HepG2 (cell line): ENCODE measurements around the gene EVI5. TPM values are rescaled to one million over a fixed set of nuclear protein-coding genes. Genes with fewer than 3 reads are reported as not detected.
"Not testable (repeated sequence)": the region's sequence is repeated elsewhere in the genome, so short reads cannot be mapped to it uniquely, and the experiment has no call there.

ENCODE experiments used
- ATAC-seq: fragments of 200-7000 bp; cut with Tn5 transposase; 3 replicates; pipeline ENCODE4 v1.9.1; 2020; ENCODE audit warnings: mild to moderate bottlenecking, moderate library complexity
- BruUV-seq: library from RNA; stranded (reverse); fragments of 400-500 nt; replicated peaks from 2 replicates; lab custom pipeline; 2021; lab: Mats Ljungman, UMichigan
- CTCF ChIA-PET: fragments of 300-600 bp; formaldehyde crosslinking; extraction: SDS; loops from one replicate; lab custom pipeline; 2021; ENCODE audit warnings: low total read pairs, inconsistent platforms, low intra/inter-chr PET ratio; lab: Yijun Ruan, JAX
- POLR2A ChIA-PET: fragments of 350-600 bp; sonication (Branson Sonifier 250); formaldehyde crosslinking; loops from one replicate; lab custom pipeline; 2020; ENCODE audit warnings: antibody characterized with exemption, inconsistent platforms; lab: Yijun Ruan, JAX
- DNase-seq: peaks from one replicate; pipeline ENCODE4 v3.0.0-alpha.2; 2015; ENCODE audit warnings: low spot score
- FAIRE-seq: peaks from 3 replicates; lab custom pipeline; 2011; peaks lifted over from hg19 to GRCh38; lab: Jason Lieb, UNC
- H2AFZ ChIP-seq: one replicate; pipeline ENCODE4 v1.6.1; 2011; ENCODE audit warnings: low read length, inconsistent platforms
- H3K27ac ChIP-seq: fragments of 300-600 bp; 3 replicates; pipeline ENCODE4 v1.8.0; 2011; ENCODE audit warnings: mixed run types, mild to moderate bottlenecking, mixed read lengths, low read length, inconsistent platforms; ENCODE audit not compliant: insufficient read depth; ENCODE audit errors: extremely low read length
- H3K27me3 ChIP-seq, 2 experiments: fragments of 200-600 bp in 1 of 2; 2 replicates in 1 of 2; 3 replicates in 1 of 2; pipeline versions ENCODE4 v1.6.0 to v1.8.0; 2011; ENCODE audit warnings: low read length in 2 of 2, mild to moderate bottlenecking in 2 of 2, moderate library complexity in 2 of 2, inconsistent platforms in 1 of 2; ENCODE audit not compliant: insufficient read depth in 2 of 2, control insufficient read depth in 1 of 2
- H3K36me3 ChIP-seq, 2 experiments: fragments of 200-600 bp in 1 of 2; replicated peaks in 1 of 2; 2 replicates in 1 of 2; 3 replicates in 1 of 2; pipeline versions ENCODE4 v1.5.1 to v1.8.0; 2011; ENCODE audit warnings: low read length in 2 of 2, inconsistent platforms in 1 of 2; ENCODE audit not compliant: insufficient read depth in 2 of 2, control insufficient read depth in 1 of 2
- H3K4me1 ChIP-seq: 2 replicates; pipeline ENCODE4 v1.5.1; 2012; ENCODE audit warnings: low read length, inconsistent platforms; ENCODE audit not compliant: insufficient read depth
- H3K4me2 ChIP-seq: 2 replicates; pipeline ENCODE4 v1.6.0; 2011; ENCODE audit warnings: low read depth, low read length, inconsistent platforms
- H3K4me3 ChIP-seq, 3 experiments: fragments of 200-600 bp in 1 of 3; sonication (generic), shearing (Covaris generic) in 1 of 3; replicated peaks in 1 of 3; 2 replicates each; pipeline ENCODE4 v1.5.1; 2011 to 2016; ENCODE audit warnings: low read length in 3 of 3, inconsistent platforms in 2 of 3, low read depth in 2 of 3, mild to moderate bottlenecking in 2 of 3, control low read depth in 1 of 3, mixed read lengths in 1 of 3; ENCODE audit not compliant: insufficient read depth in 1 of 3
- H3K79me2 ChIP-seq: one replicate; pipeline ENCODE4 v1.6.1; 2011; ENCODE audit warnings: low read length, inconsistent platforms; ENCODE audit not compliant: insufficient read depth
- H3K9ac ChIP-seq: 2 replicates; pipeline ENCODE4 v1.6.0; 2011; ENCODE audit warnings: mild to moderate bottlenecking, low read depth, low read length, inconsistent platforms; ENCODE audit not compliant: insufficient read depth
- H3K9me3 ChIP-seq: 2 replicates; pipeline ENCODE4 v1.5.1; 2012; ENCODE audit warnings: mild to moderate bottlenecking, low read length
- H4K20me1 ChIP-seq: 2 replicates; pipeline ENCODE4 v1.6.0; 2011; ENCODE audit warnings: inconsistent platforms, mild to moderate bottlenecking, low read length, moderate library complexity; ENCODE audit not compliant: insufficient read depth
- ATF7-NPFF ChIP-seq: sonication (generic); formaldehyde crosslinking; IDR thresholded peaks from 2 replicates; pipeline ENCODE4 v1.8.1; 2023; ENCODE audit warnings: mild to moderate bottlenecking, low read depth, missing genetic modification reagents, moderate library complexity
- GPN1 ChIP-seq: sonication (generic); formaldehyde crosslinking; IDR thresholded peaks from 2 replicates; pipeline ENCODE4 v1.5.1; 2020; ENCODE audit warnings: missing genetic modification reagents, borderline replicate concordance
- GZF1 ChIP-seq: sonication (generic); formaldehyde crosslinking; IDR thresholded peaks from 2 replicates; pipeline ENCODE4 v1.5.1; 2020; ENCODE audit warnings: mild to moderate bottlenecking, missing genetic modification reagents
- HNF4A ChIP-seq: sonication (generic); formaldehyde crosslinking; IDR thresholded peaks from 2 replicates; pipeline ENCODE4 v1.4.0; 2020; ENCODE audit warnings: missing genetic modification reagents
- RXRA ChIP-seq: sonication (generic); formaldehyde crosslinking; IDR thresholded peaks from 2 replicates; pipeline ENCODE4 v1.5.1; 2020; ENCODE audit warnings: missing genetic modification reagents
- THAP8 ChIP-seq: sonication (generic); formaldehyde crosslinking; IDR thresholded peaks from 2 replicates; pipeline ENCODE4 v1.5.1; 2020; ENCODE audit warnings: missing genetic modification reagents, mild to moderate bottlenecking, borderline replicate concordance
- ZNF510 ChIP-seq: sonication (generic); formaldehyde crosslinking; IDR thresholded peaks from 2 replicates; pipeline ENCODE4 v1.4.0; 2020; ENCODE audit warnings: low read depth, mild to moderate bottlenecking, missing genetic modification reagents
- WGBS: methylation state at CpG from one replicate; pipeline ENCODE4 v1.1.6; 2017; ENCODE audit warnings: low lambda C conversion rate; 5-methylcytosine and 5-hydroxymethylcytosine counted together
- in situ Hi-C: cut with HindIII; loops from 2 replicates; pipeline ENCODE4 v1.10.0; 2017; ENCODE audit warnings: low pct_unique_long_range_greater_than_20kb; ENCODE audit not compliant: extremely low pct_ligation_motif_present
- intact Hi-C: fragments of 100-400 bp; cut with micrococcal nuclease; formaldehyde crosslinking; loops from one replicate; pipeline ENCODE4 v1.10.0; 2022; ENCODE audit not compliant: unreplicated experiment
- polyA plus RNA-seq, 8 experiments: library from polyadenylated mRNA; depleted of rRNA in 3 of 8; stranded (reverse) in 7 of 8; unstranded in 1 of 8; fragments of >200 nt; fragmentation: Illumina TruSeq in 4 of 8; extraction: Trizol in 4 of 8; gene quantifications; 2 replicates each; pipeline versions ENCODE4 v1.2.1 to v1.2.3, GENCODE V29; 2011 to 2016; ENCODE audit warnings: low read depth in 4 of 8, missing spikeins in 1 of 8, mixed read lengths in 1 of 8; ENCODE audit not compliant: insufficient read depth in 1 of 8
- total RNA-seq, 5 experiments: library from RNA; depleted of rRNA; stranded (reverse); fragments of >200 nt; fragmentation: Illumina TruSeq; extraction: Trizol; gene quantifications; 2 replicates each; pipeline ENCODE4 v1.2.3, GENCODE V29; 2016; ENCODE audit warnings: low read depth in 1 of 5

Gene EVI5
- total and polyA plus RNA-seq, 2 of the 13 experiments (the other 11 are each of a cell fraction or from before 2014, with no cell fraction given) = 4.0 to 12.6 TPM

GRCh38 chr1:92589361-92589760 lies 195.5 kb downstream of the EVI5 start:
- H2AFZ ChIP-seq, H3K9ac ChIP-seq, ATAC-seq, intact Hi-C loops, H3K9me3 ChIP-seq, H4K20me1 ChIP-seq, H3K4me2 ChIP-seq, CTCF ChIA-PET, H3K27ac ChIP-seq, H3K79me2 ChIP-seq, in situ Hi-C loops, DNase-seq, H3K4me1 ChIP-seq, POLR2A ChIA-PET, H3K4me3 ChIP-seq, BruUV-seq, H3K36me3 ChIP-seq, H3K27me3 ChIP-seq, FAIRE-seq: not testable (repeated sequence)
- WGBS = 91% methylated on average over 8 of the region's 9 CpGs

GRCh38 chr1:92587445-92587844 lies 197.5 kb downstream of the EVI5 start:
- WGBS = 98% methylated on average over 2 of the region's 2 CpGs

More at GRCh38 chr1:92587445-92587844, 197.5 kb downstream of the EVI5 start:
- H3K9me3 ChIP-seq = no peaks in the 10 kb centered on the region
- DNase-seq = no peak
- H2AFZ ChIP-seq = no peak overlapping the region
- no peaks in the 10 kb centered on the region for H3K79me2 ChIP-seq
- POLR2A ChIA-PET = no interaction called here
- H3K4me2 ChIP-seq = no peak overlapping the region
- H3K36me3 ChIP-seq = no peaks in the 10 kb centered on the region; a peak in 1 of 5 replicates
- FAIRE-seq = no peak
- BruUV-seq = no TSS peak
- H3K9ac ChIP-seq = no peak overlapping the region
- in situ Hi-C loops = no loop called here
- ATAC-seq = no peak
- CTCF ChIA-PET = no interaction called here
- TF ChIP-seq THAP8 (CRISPR knock-in tag) = no peak
- no peak for TF ChIP-seq GPN1 (CRISPR knock-in tag)
- no peak for TF ChIP-seq RXRA
- TF ChIP-seq ZNF510 (CRISPR knock-in tag) = no peak
- no peak for TF ChIP-seq ATF7-NPFF (CRISPR knock-in tag)
- no peak for TF ChIP-seq HNF4A
- TF ChIP-seq GZF1 = no peak
- TF ChIP-seq, all 625 proteins: peak for 0
- Histone ChIP-seq H3K4me3 (no peak overlapping the region), H3K27ac (no peak overlapping the region), H3K4me1 (no peaks in the 10 kb centered on the region), H3K27me3 (no peaks in the 10 kb centered on the region), H4K20me1 (no peaks in the 10 kb centered on the region)
- intact Hi-C loops = no loop called here
